Measurements from ENCODE around the gene CD96. TPM values are rescaled to one million over a fixed set of nuclear protein-coding genes. Genes with fewer than 3 reads are reported as not detected.

CD96 gene
- total RNA-seq, 1 donor from 2014 or later, result 0.32 TPM

DNA sequence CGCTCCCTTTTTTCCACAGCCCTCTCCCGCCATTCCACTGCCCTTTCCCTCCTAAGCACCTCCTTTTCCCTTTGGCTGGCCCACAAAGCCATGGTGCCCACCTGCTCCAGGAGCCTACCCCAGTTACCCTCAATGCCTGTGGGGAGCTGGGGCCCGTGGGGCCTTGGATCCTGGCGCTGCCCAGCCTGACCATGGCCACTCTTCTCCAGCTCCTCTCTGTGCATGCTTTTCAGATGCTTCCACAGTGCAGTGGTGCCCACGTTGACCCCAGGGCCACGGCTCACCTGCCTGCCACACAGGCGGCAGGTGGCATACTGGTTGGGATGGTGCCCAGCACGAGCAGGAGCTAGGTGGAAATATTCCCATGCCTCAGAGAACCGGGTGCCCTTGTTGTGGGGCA, 51.7 kb downstream of the CD96 start:
- H3K4me3 ChIP-seq, result no peak overlapping the region
- no peaks in the 10 kb centered on the region for H3K27me3 ChIP-seq
- TF ChIP-seq, protein P1, sequence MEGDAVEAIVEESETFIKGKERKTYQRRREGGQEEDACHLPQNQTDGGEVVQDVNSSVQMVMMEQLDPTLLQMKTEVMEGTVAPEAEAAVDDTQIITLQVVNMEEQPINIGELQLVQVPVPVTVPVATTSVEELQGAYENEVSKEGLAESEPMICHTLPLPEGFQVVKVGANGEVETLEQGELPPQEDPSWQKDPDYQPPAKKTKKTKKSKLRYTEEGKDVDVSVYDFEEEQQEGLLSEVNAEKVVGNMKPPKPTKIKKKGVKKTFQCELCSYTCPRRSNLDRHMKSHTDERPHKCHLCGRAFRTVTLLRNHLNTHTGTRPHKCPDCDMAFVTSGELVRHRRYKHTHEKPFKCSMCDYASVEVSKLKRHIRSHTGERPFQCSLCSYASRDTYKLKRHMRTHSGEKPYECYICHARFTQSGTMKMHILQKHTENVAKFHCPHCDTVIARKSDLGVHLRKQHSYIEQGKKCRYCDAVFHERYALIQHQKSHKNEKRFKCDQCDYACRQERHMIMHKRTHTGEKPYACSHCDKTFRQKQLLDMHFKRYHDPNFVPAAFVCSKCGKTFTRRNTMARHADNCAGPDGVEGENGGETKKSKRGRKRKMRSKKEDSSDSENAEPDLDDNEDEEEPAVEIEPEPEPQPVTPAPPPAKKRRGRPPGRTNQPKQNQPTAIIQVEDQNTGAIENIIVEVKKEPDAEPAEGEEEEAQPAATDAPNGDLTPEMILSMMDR (IDR thresholded peaks at IDR 0.05), result no peak
- intact Hi-C loops (cut with DNase I), result no loop called here
- DNase-seq (ENCODE audit: low spot score in 2 of 2), result no peak
- H3K27ac ChIP-seq, result no peak overlapping the region
- no peaks in the 10 kb centered on the region for H3K4me1 ChIP-seq
- H3K36me3 ChIP-seq, result no peaks in the 10 kb centered on the region
- H3K9me3 ChIP-seq, result no peaks in the 10 kb centered on the region

DNA sequence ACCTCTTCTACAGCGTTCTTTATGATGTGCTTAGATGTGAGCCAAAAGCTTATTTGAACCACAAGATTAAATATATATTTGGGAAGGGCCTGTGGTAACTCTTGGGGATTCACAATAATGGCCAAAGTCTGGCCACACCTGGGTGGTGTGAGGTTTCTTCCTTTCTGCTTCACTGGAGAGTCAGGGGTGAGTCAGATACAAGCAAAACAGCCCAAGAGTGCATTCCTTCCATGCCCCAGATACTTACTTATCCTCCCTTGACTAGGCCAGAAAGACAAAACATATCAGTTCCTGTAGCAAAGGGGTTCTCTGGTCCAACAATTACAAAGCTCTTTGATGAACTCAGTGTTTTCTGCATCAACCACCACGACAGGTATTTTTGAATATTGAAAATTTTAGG, 52.2 kb downstream of the CD96 start:
- Histone ChIP-seq H3K36me3 (no peaks in the 10 kb centered on the region), H3K4me1 (no peaks in the 10 kb centered on the region), H3K27me3 (no peaks in the 10 kb centered on the region), H3K4me3 (no peak overlapping the region), H3K27ac (no peak overlapping the region), H3K9me3 (no peaks in the 10 kb centered on the region)
- no peak for DNase-seq (ENCODE audit: low spot score in 2 of 2)
- TF ChIP-seq, protein P1 (IDR thresholded peaks at IDR 0.05), result no peak
- intact Hi-C loops (cut with DNase I), result no loop called here

DNA sequence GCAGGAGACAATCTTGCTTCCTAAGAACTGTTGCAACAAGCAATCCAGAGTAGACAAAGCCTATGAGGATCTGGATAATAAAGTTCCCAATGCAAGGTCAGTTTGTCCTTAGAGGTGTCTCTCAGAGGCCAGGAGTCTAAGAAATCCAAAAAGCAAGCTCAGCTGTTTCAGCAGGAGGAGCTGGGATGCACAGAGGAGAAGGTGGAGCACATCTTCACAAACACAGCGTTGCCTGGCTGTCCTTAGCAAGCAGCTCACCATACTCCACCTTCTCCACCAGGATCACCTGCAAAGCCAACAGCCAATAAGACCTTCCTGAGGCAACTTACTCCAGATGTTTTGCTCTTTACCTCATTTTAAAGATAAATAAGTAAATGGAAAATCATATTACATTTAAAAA, 52.8 kb downstream of the CD96 start:
- no peaks in the 10 kb centered on the region for H3K27me3 ChIP-seq
- H3K4me1 ChIP-seq, result no peaks in the 10 kb centered on the region
- H3K4me3 ChIP-seq, result no peak overlapping the region
- H3K9me3 ChIP-seq, result no peaks in the 10 kb centered on the region
- TF ChIP-seq, protein P1 (IDR thresholded peaks at IDR 0.05), result no peak
- no peaks in the 10 kb centered on the region for H3K36me3 ChIP-seq
- H3K27ac ChIP-seq, result no peak overlapping the region
- intact Hi-C loops (cut with DNase I), result no loop called here
- no peak for DNase-seq (ENCODE audit: low spot score in 2 of 2)

DNA sequence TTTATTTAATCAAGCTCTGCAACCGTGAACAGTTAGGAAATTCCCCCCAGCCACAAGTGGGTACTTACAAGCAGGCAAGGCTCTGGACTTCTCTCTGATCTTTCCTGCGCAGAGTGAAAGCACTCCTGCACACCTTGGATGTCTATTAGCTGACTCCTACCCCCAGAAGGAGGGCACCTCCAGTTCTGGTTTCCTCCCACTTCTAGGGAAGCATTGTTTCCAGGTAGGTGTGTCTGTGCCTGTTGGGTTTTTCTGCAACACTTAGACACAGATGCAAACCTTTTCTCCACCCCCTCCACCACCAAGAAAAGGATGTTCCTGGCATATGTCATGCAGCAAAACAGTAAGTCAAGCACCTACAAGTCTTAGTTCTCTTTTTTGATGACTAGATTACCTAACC, 53.2 kb downstream of the CD96 start, which contains the start of gene ZBED2:
TSS of gene ZBED2 (minus strand) at position 115 of the 400 bp plus-strand sequence. CDS start 1,145 bp downstream, outside the sequence.
- intact Hi-C loops (cut with DNase I), result no loop called here
- TF ChIP-seq, protein P1 (IDR thresholded peaks at IDR 0.05), result no peak

DNA sequence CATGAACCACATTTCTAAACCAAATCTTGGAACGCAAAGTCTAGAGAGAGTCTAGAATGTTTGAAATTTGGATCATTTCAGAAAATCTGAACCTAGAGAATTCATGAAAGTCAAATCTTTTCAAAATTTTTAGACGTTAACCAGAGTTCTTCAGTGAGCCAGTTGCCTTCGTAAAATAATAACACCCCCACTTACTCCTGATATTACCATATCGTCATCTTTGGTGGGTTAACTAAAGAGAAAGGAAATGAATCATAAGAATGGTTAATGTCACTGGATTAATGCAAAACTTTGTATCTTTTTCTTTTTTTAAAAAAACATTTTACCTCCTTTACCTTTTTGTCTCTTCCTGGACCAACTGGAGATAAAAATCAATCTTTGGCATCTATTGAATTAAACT, 54.3 kb downstream of the CD96 start:
- TF ChIP-seq, protein P1 (IDR thresholded peaks at IDR 0.05), result no peak
- Histone ChIP-seq H3K36me3 (no peaks in the 10 kb centered on the region), H3K9me3 (no peaks in the 10 kb centered on the region), H3K4me3 (no peak overlapping the region), H3K27ac (no peak overlapping the region), H3K27me3 (no peaks in the 10 kb centered on the region), H3K4me1 (no peaks in the 10 kb centered on the region)
- no peak for DNase-seq (ENCODE audit: low spot score in 2 of 2)
- intact Hi-C loops (cut with DNase I), result no loop called here

More for the DNA sequence above, 53.2 kb downstream of the CD96 start, which contains the start of gene ZBED2:
- H3K9me3 ChIP-seq, result no peaks in the 10 kb centered on the region
- H3K36me3 ChIP-seq, result no peaks in the 10 kb centered on the region
- DNase-seq (ENCODE audit: low spot score in 2 of 2), result no peak
- H3K4me1 ChIP-seq, result no peaks in the 10 kb centered on the region
- H3K27ac ChIP-seq, result no peak within 1 kb of the TSS
- no peaks in the 10 kb centered on the region for H3K27me3 ChIP-seq
- no peak within 1 kb of the TSS for H3K4me3 ChIP-seq

DNA sequence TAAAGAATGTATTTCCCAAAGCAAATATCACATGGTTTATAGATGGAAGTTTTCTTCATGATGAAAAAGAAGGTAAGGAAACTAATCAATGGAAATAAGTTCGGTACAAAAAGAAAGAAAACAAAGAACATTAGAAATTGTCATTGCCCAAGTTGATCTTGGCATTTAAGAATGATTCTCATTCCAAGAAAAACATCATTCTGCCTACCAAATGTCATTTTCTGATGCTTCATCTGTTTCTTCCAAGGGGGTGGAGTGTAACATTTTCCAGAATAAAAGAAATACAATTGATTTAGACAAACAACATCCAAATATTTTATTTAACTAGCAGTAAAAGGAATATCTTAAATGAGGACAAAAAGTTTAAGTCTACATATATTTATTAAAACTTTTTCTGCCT, 56.1 kb downstream of the CD96 start:
- intact Hi-C loops (cut with DNase I), result no loop called here
- no peaks in the 10 kb centered on the region for H3K36me3 ChIP-seq
- TF ChIP-seq, protein P1 (IDR thresholded peaks at IDR 0.05), result no peak
- no peak for DNase-seq (ENCODE audit: low spot score in 2 of 2)
- H3K27me3 ChIP-seq, result no peaks in the 10 kb centered on the region
- H3K4me1 ChIP-seq, result no peaks in the 10 kb centered on the region
- no peaks in the 10 kb centered on the region for H3K9me3 ChIP-seq
- no peak overlapping the region for H3K4me3 ChIP-seq
- H3K27ac ChIP-seq, result no peak overlapping the region

All from ascending aorta (tissue), 2 donors.